Measurements from ENCODE around the gene MTOR. TPM values are rescaled to one million over a fixed set of nuclear protein-coding genes. Genes with fewer than 3 reads are reported as not detected.

The MTOR gene
- total and polyA plus RNA-seq, 2 experiments from 2014 or later: 10.6 to 30.7 TPM

DNA sequence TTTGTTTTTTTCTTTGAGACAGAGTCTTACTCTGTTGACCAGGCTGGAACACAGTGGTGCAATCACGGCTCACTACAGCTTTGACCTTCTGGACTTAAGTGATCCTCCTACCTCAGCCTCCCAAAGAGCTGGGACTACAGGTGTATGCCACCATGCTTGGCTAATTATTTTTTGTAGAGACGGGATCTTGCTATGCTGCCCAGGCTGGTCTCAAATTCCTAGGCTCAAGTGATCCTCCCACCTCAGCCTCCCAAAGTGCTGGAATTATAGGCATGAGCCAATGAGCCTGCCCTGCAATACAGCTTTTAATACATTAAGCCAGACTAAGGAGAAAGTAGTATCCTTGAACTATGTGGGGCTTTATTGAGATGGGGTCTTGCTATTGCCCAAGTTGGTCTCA is 146.0 kb downstream of the MTOR start:
- no peaks in the 10 kb centered on the region for H3K9me3 ChIP-seq (ENCODE audit: low read depth)
- TF ChIP-seq EZH2 (IDR thresholded peaks at IDR 0.05; ENCODE audit: insufficient read depth, poor library complexity, severe bottlenecking): no peak
- no peak for TF ChIP-seq EZH2phosphoT487 (IDR thresholded peaks at IDR 0.05; ENCODE audit: insufficient read depth, low read depth)
- H3K27me3 ChIP-seq (replicated peaks; ENCODE audit: insufficient read depth): no peaks in the 10 kb centered on the region
- H3K9me2 ChIP-seq (ENCODE audit: insufficient read depth): no peaks in the 10 kb centered on the region
- no peak for DNase-seq
- no peaks in the 10 kb centered on the region for H3F3A ChIP-seq (ENCODE audit: insufficient read depth)
- no peak overlapping the region for H2AFZ ChIP-seq
- H3K4me2 ChIP-seq (ENCODE audit: unreplicated experiment): no peak overlapping the region
- no peak overlapping the region for H3K4me3 ChIP-seq
- in situ Hi-C loops (cut with MboI): no loop called here
- H3K36me3 ChIP-seq (ENCODE audit: low read depth): peaks cover 14% of the 10 kb centered on the region; the same call in 1 of the 2 replicates
- no peak overlapping the region for H3K9ac ChIP-seq
- no peaks in the 10 kb centered on the region for H3K4me1 ChIP-seq (ENCODE audit: insufficient read depth)
- no peak overlapping the region for H3K27ac ChIP-seq
- WGBS, 2 experiments (ENCODE audit: low coverage in 1 of 2, low lambda C conversion rate in 2 of 2, missing lambda C conversion rate in 2 of 2): 71 to 72% methylated on average over 2 of the region's 2 CpGs
- H3K79me2 ChIP-seq (ENCODE audit: insufficient read depth): no peaks in the 10 kb centered on the region
- H4K20me1 ChIP-seq (ENCODE audit: insufficient read depth): no peaks in the 10 kb centered on the region

DNA sequence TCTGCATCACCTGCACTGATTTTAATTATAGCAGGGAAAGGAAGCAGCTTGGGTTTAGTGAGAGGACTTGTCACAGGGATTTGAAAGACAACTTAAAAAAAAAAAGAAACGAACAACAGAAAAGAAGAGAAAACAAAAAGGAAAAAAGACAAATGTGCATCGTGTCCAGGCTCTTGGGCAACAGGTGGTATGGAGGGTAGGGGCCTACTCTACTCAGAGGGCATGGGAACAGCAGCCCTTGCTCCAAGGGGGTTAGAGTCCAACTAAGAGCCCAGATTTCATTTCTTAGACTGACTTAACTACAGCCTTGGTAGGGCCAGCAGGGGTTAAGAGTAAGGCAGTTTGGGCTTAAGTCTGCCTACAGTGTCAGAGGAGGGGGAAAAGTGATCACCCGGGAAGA is 147.4 kb downstream of the MTOR start:
- Histone ChIP-seq H4K20me1 (ENCODE audit: insufficient read depth) (no peaks in the 10 kb centered on the region), H3K4me1 (ENCODE audit: insufficient read depth) (no peaks in the 10 kb centered on the region), H3F3A (ENCODE audit: insufficient read depth) (no peaks in the 10 kb centered on the region), H3K9ac (no peak overlapping the region), H3K9me3 (ENCODE audit: low read depth) (no peaks in the 10 kb centered on the region), H3K27ac (no peak overlapping the region), H3K4me2 (ENCODE audit: unreplicated experiment) (no peak overlapping the region), H3K36me3 (ENCODE audit: low read depth) (peaks cover 14% of the 10 kb centered on the region; the same call in 1 of the 2 replicates), H3K79me2 (ENCODE audit: insufficient read depth) (no peaks in the 10 kb centered on the region), H2AFZ (no peak overlapping the region), H3K27me3 (replicated peaks; ENCODE audit: insufficient read depth) (no peaks in the 10 kb centered on the region), H3K4me3 (no peak overlapping the region), H3K9me2 (ENCODE audit: insufficient read depth) (no peaks in the 10 kb centered on the region)
- 67 to 73% methylated on average over 3 of the region's 3 CpGs for WGBS, 2 experiments (ENCODE audit: low coverage in 1 of 2, low lambda C conversion rate in 2 of 2, missing lambda C conversion rate in 2 of 2)
- no peak for DNase-seq
- TF ChIP-seq EZH2phosphoT487 (IDR thresholded peaks at IDR 0.05; ENCODE audit: insufficient read depth, low read depth) (no peak), EZH2 (IDR thresholded peaks at IDR 0.05; ENCODE audit: insufficient read depth, poor library complexity, severe bottlenecking) (no peak)
- in situ Hi-C loops (cut with MboI): no loop called here

DNA sequence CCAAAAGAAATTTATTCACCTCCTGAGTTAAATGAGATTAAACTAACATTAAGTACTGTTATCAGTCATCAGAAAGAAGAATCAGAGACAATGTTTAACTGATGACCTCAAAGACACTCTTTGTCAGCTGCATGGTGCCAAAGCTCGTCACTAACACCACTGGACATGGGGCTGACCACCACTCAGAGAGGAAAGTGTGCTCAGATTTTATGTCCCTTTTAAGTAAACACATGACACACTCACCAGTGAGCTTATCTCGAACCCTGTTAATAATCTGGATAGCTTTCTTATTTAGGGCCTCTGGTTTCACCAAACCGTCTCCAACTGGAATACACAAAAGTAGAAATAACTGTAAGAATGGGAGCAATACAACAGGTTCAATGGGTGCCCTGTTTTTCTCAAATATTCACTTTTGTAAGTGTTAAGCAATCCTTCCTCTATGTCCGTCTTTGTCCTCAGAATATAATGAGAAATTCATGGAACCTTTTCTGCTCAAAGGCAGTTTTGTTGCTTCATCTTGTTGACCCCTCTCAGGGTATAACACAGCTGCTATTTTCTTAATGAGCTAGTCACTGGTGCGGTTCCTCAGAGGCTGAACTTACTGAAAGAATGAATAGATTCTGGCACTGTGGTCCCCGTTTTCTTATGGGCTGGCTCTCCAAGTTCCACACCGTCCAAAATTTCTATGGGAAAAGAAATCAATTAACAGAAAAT is 153.1 kb downstream of the MTOR start:
- Histone ChIP-seq H3K9ac (no peak overlapping the region), H2AFZ (no peak overlapping the region), H3K9me3 (ENCODE audit: low read depth) (no peaks in the 10 kb centered on the region), H3K4me1 (ENCODE audit: insufficient read depth) (no peaks in the 10 kb centered on the region), H3K4me3 (no peak overlapping the region), H3K4me2 (ENCODE audit: unreplicated experiment) (no peak overlapping the region), H3K9me2 (ENCODE audit: insufficient read depth) (no peaks in the 10 kb centered on the region), H3K79me2 (ENCODE audit: insufficient read depth) (no peaks in the 10 kb centered on the region), H3K27ac (no peak overlapping the region), H3F3A (ENCODE audit: insufficient read depth) (no peaks in the 10 kb centered on the region), H3K36me3 (ENCODE audit: low read depth) (peaks cover 43% of the 10 kb centered on the region; the same call in 1 of the 2 replicates), H4K20me1 (ENCODE audit: insufficient read depth) (no peaks in the 10 kb centered on the region), H3K27me3 (replicated peaks; ENCODE audit: insufficient read depth) (no peaks in the 10 kb centered on the region)
- no peak for TF ChIP-seq EZH2 (IDR thresholded peaks at IDR 0.05; ENCODE audit: insufficient read depth, poor library complexity, severe bottlenecking)
- no peak for DNase-seq
- in situ Hi-C loops (cut with MboI): no loop called here
- WGBS, 2 experiments (ENCODE audit: low coverage in 1 of 2, low lambda C conversion rate in 2 of 2, missing lambda C conversion rate in 2 of 2): 80% methylated on average over 7 of the region's 7 CpGs

DNA sequence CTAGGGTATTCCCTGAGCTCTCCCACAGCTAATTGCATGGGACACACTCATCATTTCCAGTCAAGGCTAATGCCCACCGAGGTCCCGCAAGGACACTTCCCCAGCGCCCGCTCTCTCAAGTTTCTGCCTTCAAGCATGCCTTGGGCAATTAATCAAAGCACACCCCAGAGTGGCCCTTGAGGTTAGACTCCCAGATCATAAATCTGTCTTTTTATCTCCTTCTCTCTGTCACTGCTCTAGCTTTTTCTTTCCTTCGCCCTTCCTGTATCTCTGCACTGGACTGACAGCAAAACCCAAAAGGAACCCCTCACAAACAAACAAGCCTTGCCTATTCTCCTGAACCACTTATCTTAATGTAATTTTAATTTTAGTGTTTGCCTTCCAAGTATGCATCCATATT is 154.8 kb downstream of the MTOR start:
- Histone ChIP-seq H3K4me2 (ENCODE audit: unreplicated experiment) (no peak overlapping the region), H3K79me2 (ENCODE audit: insufficient read depth) (no peaks in the 10 kb centered on the region), H3K4me1 (ENCODE audit: insufficient read depth) (no peaks in the 10 kb centered on the region), H3K27ac (no peak overlapping the region), H3K9me3 (ENCODE audit: low read depth) (no peaks in the 10 kb centered on the region), H3K9ac (no peak overlapping the region), H4K20me1 (ENCODE audit: insufficient read depth) (no peaks in the 10 kb centered on the region), H3K4me3 (no peak overlapping the region), H3K27me3 (replicated peaks; ENCODE audit: insufficient read depth) (no peaks in the 10 kb centered on the region), H3K9me2 (ENCODE audit: insufficient read depth) (no peaks in the 10 kb centered on the region), H2AFZ (no peak overlapping the region), H3K36me3 (ENCODE audit: low read depth) (peaks cover 35% of the 10 kb centered on the region; the same call in 1 of the 2 replicates), H3F3A (ENCODE audit: insufficient read depth) (no peaks in the 10 kb centered on the region)
- DNase-seq: no peak
- TF ChIP-seq EZH2 (IDR thresholded peaks at IDR 0.05; ENCODE audit: insufficient read depth, poor library complexity, severe bottlenecking) (no peak), EZH2phosphoT487 (IDR thresholded peaks at IDR 0.05; ENCODE audit: insufficient read depth, low read depth) (no peak)
- in situ Hi-C loops (cut with MboI): no loop called here
- WGBS, 2 experiments (ENCODE audit: low coverage in 1 of 2, low lambda C conversion rate in 2 of 2, missing lambda C conversion rate in 2 of 2): 92 to 94% methylated on average over 5 of the region's 5 CpGs
